HG03135 (cell line): Measurements from ENCODE around the gene CCDC68.

Experiments used
- ATAC-seq: cut with Tn5 transposase; IDR thresholded peaks from one replicate; pipeline ENCODE4 v1.9.1; 2021; ENCODE audit warnings: mild to moderate bottlenecking, moderate library complexity; ENCODE audit not compliant: unreplicated experiment

The CCDC68 gene

GRCh38 chr18:54923339-54923956 lies 35.8 kb downstream of the CCDC68 start:
- ATAC-seq, result no peak

GRCh38 chr18:54919412-54919811 lies 39.8 kb downstream of the CCDC68 start:
- no peak for ATAC-seq

GRCh38 chr18:54918060-54918459 lies 41.2 kb downstream of the CCDC68 start:
- ATAC-seq, result no peak

GRCh38 chr18:54916507-54916906 lies 42.8 kb downstream of the CCDC68 start:
- no peak for ATAC-seq

GRCh38 chr18:54914816-54915215 lies 44.4 kb downstream of the CCDC68 start:
- no peak for ATAC-seq

- ATAC-seq, result no peak
Observed at GRCh38 chr18:54911551-54911950, 47.7 kb downstream of the CCDC68 start.

GRCh38 chr18:54910161-54910919 lies 48.9 kb downstream of the CCDC68 start:
- ATAC-seq, result no peak

GRCh38 chr18:54909538-54909937 lies 49.7 kb downstream of the CCDC68 start:
- ATAC-seq, result no peak

- no peak for ATAC-seq
Observed at GRCh38 chr18:54906331-54907185, 52.7 kb downstream of the CCDC68 start.

- ATAC-seq, result no peak
Observed at GRCh38 chr18:54905629-54906028, 53.6 kb downstream of the CCDC68 start.

GRCh38 chr18:54904581-54904980 lies 54.7 kb downstream of the CCDC68 start:
- ATAC-seq, result no peak

- no peak for ATAC-seq
Observed at GRCh38 chr18:54900290-54900689, 59.0 kb downstream of the CCDC68 start.

GRCh38 chr18:54899500-54899899 lies 59.8 kb downstream of the CCDC68 start:
- ATAC-seq, result no peak

- ATAC-seq, result no peak
Observed at GRCh38 chr18:54888933-54889332, 70.3 kb downstream of the CCDC68 start.

GRCh38 chr18:54888378-54888777 lies 70.9 kb downstream of the CCDC68 start:
- no peak for ATAC-seq

GRCh38 chr18:54883816-54884604 lies 75.3 kb downstream of the CCDC68 start:
- no peak for ATAC-seq

- ATAC-seq, result no peak
Observed at GRCh38 chr18:54882318-54882717, 76.9 kb downstream of the CCDC68 start.

GRCh38 chr18:54881229-54881768 lies 78.0 kb downstream of the CCDC68 start:
- no peak for ATAC-seq

GRCh38 chr18:54880395-54881105 lies 78.7 kb downstream of the CCDC68 start:
- no peak for ATAC-seq

GRCh38 chr18:54879691-54880090 lies 79.6 kb downstream of the CCDC68 start:
- ATAC-seq, result no peak
